Measurements from ENCODE around the gene OLFML1. TPM values are rescaled to one million over a fixed set of nuclear protein-coding genes. Genes with fewer than 3 reads are reported as not detected.

Gene OLFML1
- total RNA-seq, 1 experiment from 2014 or later = not detected

GRCh38 chr11:7442588-7443215, 42.6 kb upstream of the OLFML1 start:
- Histone ChIP-seq H3K4me1 (ENCODE audit: insufficient read depth, low read length) (no peaks in the 10 kb centered on the region), H4K5ac (ENCODE audit: insufficient read length, low read depth, low read length) (no peak overlapping the region), H3K79me2 (ENCODE audit: insufficient read depth, low read length) (no peaks in the 10 kb centered on the region), H3K18ac (ENCODE audit: insufficient read length, low read depth, low read length) (no peak overlapping the region), H3K9ac (ENCODE audit: extremely low read depth, insufficient read length, low read length) (no peak overlapping the region), H3K23me2 (ENCODE audit: insufficient read length, low read depth, low read length, poor library complexity, severe bottlenecking) (no peaks in the 10 kb centered on the region), H4K8ac (replicated peaks; ENCODE audit: insufficient read length, low read depth, low read length) (no peak overlapping the region), H2AK5ac (ENCODE audit: insufficient read length, low read length) (no peak overlapping the region), H3K79me1 (ENCODE audit: insufficient read depth, low read depth, low read length, poor library complexity, severe bottlenecking) (no peaks in the 10 kb centered on the region), H3T11ph (ENCODE audit: low read length) (no peak overlapping the region), H2BK5ac (ENCODE audit: insufficient read length, low read length) (no peak overlapping the region), H4K20me1 (ENCODE audit: control insufficient read depth, insufficient read depth, insufficient read length) (no peaks in the 10 kb centered on the region), H3K9me3 (ENCODE audit: control insufficient read depth, low read depth, low read length) (no peaks in the 10 kb centered on the region), H3K14ac (ENCODE audit: insufficient read depth, low read length) (no peak overlapping the region), H4K91ac (ENCODE audit: insufficient read length, low read depth, low read length) (no peak overlapping the region), H2BK120ac (ENCODE audit: low read depth, low read length, poor library complexity, severe bottlenecking) (no peak overlapping the region), H3K4ac (ENCODE audit: low read depth, low read length) (no peak overlapping the region), H3K4me2 (ENCODE audit: insufficient read depth, insufficient read length, low read length) (no peak overlapping the region), H3K27ac (ENCODE audit: insufficient read length, low read depth, low read length) (no peak overlapping the region), H2AFZ (ENCODE audit: low read length) (no peak overlapping the region), H2BK12ac (ENCODE audit: insufficient read length, low read depth, low read length) (no peak overlapping the region), H3K56ac (ENCODE audit: insufficient read length, low read depth, low read length) (no peak overlapping the region), H2BK15ac (ENCODE audit: low read depth, low read length) (no peak overlapping the region), H3K23ac (ENCODE audit: insufficient read length, low read depth, low read length) (no peak overlapping the region), H2BK20ac (ENCODE audit: low read depth, low read length, poor library complexity, severe bottlenecking) (no peak overlapping the region), H3K27me3 (ENCODE audit: insufficient read depth, low read length) (no peaks in the 10 kb centered on the region)
- Mint-ChIP-seq H3K4me1 (peaks cover 12 to 18% of the 10 kb centered on the region in 2 experiments), H3K27me3 (ENCODE audit: low read depth) (peaks cover 21% of the 10 kb centered on the region), H3K4me3 (no peak overlapping the region), H3K27ac (no peak overlapping the region), H3K9me3 (no peaks in the 10 kb centered on the region), H3K36me3 (ENCODE audit: insufficient read depth in 1 of 3, low read depth in 3 of 3) (no peaks in the 10 kb centered on the region)
- TF ChIP-seq CTCF (conservative IDR thresholded peaks at IDR 0.05) = peak; percentile 91
- DNase-seq = peak; percentile 75
- no CpG with 5 or more reads among the region's 6 CpGs for WGBS (ENCODE audit: extremely low coverage, insufficient read length, low lambda C conversion rate)
